Fibroblast of lung (primary cell): ENCODE data around the gene PACSIN1. TPM values are rescaled to one million over a fixed set of nuclear protein-coding genes. Genes with fewer than 3 reads are reported as not detected.

Experiments used
- DNase-seq, 2 donors: peaks; one replicate each; pipeline versions ENCODE4 v3.0.0 to v3.0.0-alpha.2; 2010; ENCODE audit warnings: low read depth in 2 of 2
- H2AFZ ChIP-seq: 2 replicates; pipeline ENCODE4 v1.5.1; 2012; ENCODE audit warnings: low read length, control low read depth, inconsistent platforms
- H3K27ac ChIP-seq: 2 replicates; pipeline ENCODE4 v1.5.1; 2011; ENCODE audit warnings: low read length, control low read depth; ENCODE audit not compliant: insufficient read depth
- H3K27me3 ChIP-seq: 2 replicates; pipeline ENCODE4 v1.5.1; 2011; ENCODE audit warnings: mild to moderate bottlenecking, low read length; ENCODE audit not compliant: control insufficient read depth, insufficient read depth
- H3K36me3 ChIP-seq: 2 replicates; pipeline ENCODE4 v1.5.1; 2011; ENCODE audit warnings: low read length; ENCODE audit not compliant: control insufficient read depth, insufficient read depth
- H3K4me1 ChIP-seq: 2 replicates; pipeline ENCODE4 v1.5.1; 2011; ENCODE audit warnings: low read length; ENCODE audit not compliant: control insufficient read depth, insufficient read depth; ENCODE audit errors: extremely low read depth
- H3K4me2 ChIP-seq: 2 replicates; pipeline ENCODE4 v1.5.1; 2011; ENCODE audit warnings: low read length, control low read depth; ENCODE audit not compliant: insufficient read depth; ENCODE audit errors: extremely low read depth
- H3K4me3 ChIP-seq, 4 experiments: fragments of 200-600 bp in 1 of 4; sonication (generic) in 1 of 4; replicated peaks in 1 of 4; 2 replicates each; pipeline ENCODE4 v1.5.1; 2011 to 2016; ENCODE audit warnings: low read length in 4 of 4, low read depth in 3 of 4, mild to moderate bottlenecking in 3 of 4, control low read depth in 2 of 4, inconsistent platforms in 1 of 4, mixed read lengths in 1 of 4; ENCODE audit not compliant: insufficient read depth in 1 of 4; ENCODE audit errors: control extremely low read depth in 1 of 4
- H3K79me2 ChIP-seq: 2 replicates; pipeline ENCODE4 v1.5.1; 2012; ENCODE audit warnings: mild to moderate bottlenecking, low read length, inconsistent platforms; ENCODE audit not compliant: control insufficient read depth, insufficient read depth
- H3K9ac ChIP-seq: 2 replicates; pipeline ENCODE4 v1.5.1; 2011; ENCODE audit warnings: mild to moderate bottlenecking, low read length, control low read depth; ENCODE audit not compliant: insufficient read depth
- H3K9me3 ChIP-seq: 2 replicates; pipeline ENCODE4 v1.5.1; 2012; ENCODE audit warnings: low read depth, low read length; ENCODE audit not compliant: control insufficient read depth, insufficient read depth
- H4K20me1 ChIP-seq: 2 replicates; pipeline ENCODE4 v1.5.1; 2011; ENCODE audit warnings: low read length; ENCODE audit not compliant: control insufficient read depth, insufficient read depth; ENCODE audit errors: extremely low read depth
- CTCF ChIP-seq, 2 donors: IDR thresholded peaks in 1 of 2; conservative IDR thresholded peaks in 1 of 2; 1 replicate in 1 of 2; 2 replicates in 1 of 2; pipeline ENCODE4 v1.5.1; 2011 to 2012; ENCODE audit warnings: low read length in 2 of 2, control low read depth in 1 of 2, inconsistent platforms in 1 of 2, low read depth in 1 of 2, mild to moderate bottlenecking in 1 of 2
- EZH2 ChIP-seq: IDR thresholded peaks from 2 replicates; pipeline ENCODE4 v1.5.1; 2012; ENCODE audit warnings: low read length, control low read depth, mild to moderate bottlenecking; ENCODE audit errors: missing control alignments
- polyA plus RNA-seq, 2 donors: library from polyadenylated mRNA; depleted of rRNA in 1 of 2; stranded (reverse) in 1 of 2; unstranded in 1 of 2; fragments of >200 nt; gene quantifications; 2 replicates each; pipeline ENCODE4 v1.2.1, GENCODE V29; 2011 to 2012; ENCODE audit warnings: missing spikeins in 1 of 2
- total RNA-seq: library from RNA; depleted of rRNA; stranded (reverse); fragments of >200 nt; gene quantifications from 2 replicates; pipeline ENCODE4 v1.2.1, GENCODE V29; 2014

Gene PACSIN1
- total and polyA plus RNA-seq, 2 donors (not counting 1 experiment from before 2014, with no cell fraction given), result under 0.01 TPM; not detected in 1

GRCh38 chr6:34537922-34538550 lies 72.2 kb downstream of the PACSIN1 start:
- Histone ChIP-seq H3K9ac (no peak overlapping the region), H3K79me2 (no peaks in the 10 kb centered on the region), H3K36me3 (no peaks in the 10 kb centered on the region), H3K4me3 (no peak overlapping the region), H3K4me2 (no peak overlapping the region), H2AFZ (no peak overlapping the region), H3K27me3 (no peaks in the 10 kb centered on the region), H3K4me1 (no peaks in the 10 kb centered on the region), H4K20me1 (no peaks in the 10 kb centered on the region), H3K27ac (no peak overlapping the region), H3K9me3 (no peaks in the 10 kb centered on the region)
- TF ChIP-seq CTCF (conservative IDR thresholded peaks at IDR 0.05 in 1 of 2, IDR thresholded peaks at IDR 0.05 in 1 of 2; ENCODE audit: low read depth in 1 of 2, low read length in 2 of 2), result no peak
- DNase-seq, result no peak

GRCh38 chr6:34538581-34538980 lies 72.7 kb downstream of the PACSIN1 start:
- Histone ChIP-seq H3K79me2 (no peaks in the 10 kb centered on the region), H4K20me1 (no peaks in the 10 kb centered on the region), H3K4me3 (no peak overlapping the region), H3K9me3 (no peaks in the 10 kb centered on the region), H3K9ac (no peak overlapping the region), H3K4me1 (no peaks in the 10 kb centered on the region), H3K4me2 (no peak overlapping the region), H3K36me3 (no peaks in the 10 kb centered on the region), H2AFZ (no peak overlapping the region), H3K27me3 (no peaks in the 10 kb centered on the region), H3K27ac (no peak overlapping the region)
- DNase-seq, result no peak
- no peak for TF ChIP-seq CTCF (conservative IDR thresholded peaks at IDR 0.05 in 1 of 2, IDR thresholded peaks at IDR 0.05 in 1 of 2; ENCODE audit: low read depth in 1 of 2, low read length in 2 of 2)
- no peak for TF ChIP-seq EZH2

GRCh38 chr6:34539181-34539580 lies 73.3 kb downstream of the PACSIN1 start:
- Histone ChIP-seq H2AFZ (no peak overlapping the region), H3K4me2 (no peak overlapping the region), H3K27me3 (no peaks in the 10 kb centered on the region), H3K9me3 (no peaks in the 10 kb centered on the region), H3K4me1 (no peaks in the 10 kb centered on the region), H3K4me3 (no peak overlapping the region), H4K20me1 (no peaks in the 10 kb centered on the region), H3K27ac (no peak overlapping the region), H3K79me2 (no peaks in the 10 kb centered on the region), H3K9ac (no peak overlapping the region), H3K36me3 (no peaks in the 10 kb centered on the region)
- DNase-seq, result no peak
- no peak for TF ChIP-seq EZH2
- TF ChIP-seq CTCF (conservative IDR thresholded peaks at IDR 0.05 in 1 of 2, IDR thresholded peaks at IDR 0.05 in 1 of 2; ENCODE audit: low read depth in 1 of 2, low read length in 2 of 2), result no peak
